DND-41 (cell line): ENCODE results near the gene TST.

Source experiments
- ATAC-seq: fragments of 200-7000 bp; cut with Tn5 transposase; 3 replicates; pipeline ENCODE4 v1.9.1; 2021; ENCODE audit warnings: low read depth; ENCODE audit not compliant: insufficient read depth
- DNase-seq: peaks from one replicate; pipeline ENCODE4 v3.0.0-alpha.2; 2020
- H2AFZ ChIP-seq: 2 replicates; pipeline ENCODE4 v1.6.0; 2012; ENCODE audit warnings: low read depth, low read length
- H3K27ac ChIP-seq: 2 replicates; pipeline ENCODE4 v1.5.1; 2012; ENCODE audit warnings: low read length, inconsistent platforms
- H3K27me3 ChIP-seq: fragments of 200-600 bp; sonication (generic); 2 replicates; pipeline ENCODE4 v1.6.0; 2012; ENCODE audit warnings: low read length, mild to moderate bottlenecking, inconsistent platforms; ENCODE audit not compliant: insufficient read depth, poor library complexity
- H3K36me3 ChIP-seq: 2 replicates; pipeline ENCODE4 v1.5.1; 2012; ENCODE audit warnings: low read length, inconsistent platforms; ENCODE audit not compliant: insufficient read depth
- H3K4me1 ChIP-seq: 2 replicates; pipeline ENCODE4 v1.5.1; 2012; ENCODE audit warnings: mild to moderate bottlenecking, low read length; ENCODE audit not compliant: insufficient read depth
- H3K4me2 ChIP-seq: 2 replicates; pipeline ENCODE4 v1.6.0; 2012; ENCODE audit warnings: mild to moderate bottlenecking, moderate library complexity, low read length, inconsistent platforms; ENCODE audit not compliant: insufficient read depth
- H3K4me3 ChIP-seq, 2 experiments: fragments of 200-600 bp in 1 of 2; shearing (Covaris generic) in 1 of 2; 2 replicates each; pipeline ENCODE4 v1.5.1; 2012 to 2016; ENCODE audit warnings: inconsistent platforms in 2 of 2, low read length in 2 of 2, mild to moderate bottlenecking in 2 of 2, low read depth in 1 of 2, moderate library complexity in 1 of 2
- H3K79me2 ChIP-seq: 2 replicates; pipeline ENCODE4 v1.6.0; 2012; ENCODE audit warnings: low read length, inconsistent platforms; ENCODE audit not compliant: insufficient read depth
- H3K9ac ChIP-seq: 2 replicates; pipeline ENCODE4 v1.6.0; 2012; ENCODE audit warnings: low read depth, mild to moderate bottlenecking, inconsistent platforms, low read length, moderate library complexity
- H3K9me3 ChIP-seq: 2 replicates; pipeline ENCODE4 v1.5.1; 2012; ENCODE audit warnings: low read length, moderate library complexity, mild to moderate bottlenecking, inconsistent platforms; ENCODE audit not compliant: insufficient read depth, severe bottlenecking
- H4K20me1 ChIP-seq: 2 replicates; pipeline ENCODE4 v1.6.0; 2012; ENCODE audit warnings: low read length; ENCODE audit not compliant: insufficient read depth
- EZH2 ChIP-seq: IDR thresholded peaks from 3 replicates; pipeline ENCODE4 v1.6.1; 2012; ENCODE audit warnings: borderline replicate concordance, low read depth, mild to moderate bottlenecking, moderate library complexity, low read length, inconsistent platforms; ENCODE audit not compliant: severe bottlenecking
- TF ChIP-seq, protein P1 (sequence below): IDR thresholded peaks from 2 replicates; pipeline ENCODE4 v1.5.1; 2012; ENCODE audit warnings: borderline replicate concordance, low read length, moderate library complexity, mild to moderate bottlenecking; ENCODE audit not compliant: poor library complexity, severe bottlenecking; ENCODE audit errors: extremely low read depth

Gene TST

DNA sequence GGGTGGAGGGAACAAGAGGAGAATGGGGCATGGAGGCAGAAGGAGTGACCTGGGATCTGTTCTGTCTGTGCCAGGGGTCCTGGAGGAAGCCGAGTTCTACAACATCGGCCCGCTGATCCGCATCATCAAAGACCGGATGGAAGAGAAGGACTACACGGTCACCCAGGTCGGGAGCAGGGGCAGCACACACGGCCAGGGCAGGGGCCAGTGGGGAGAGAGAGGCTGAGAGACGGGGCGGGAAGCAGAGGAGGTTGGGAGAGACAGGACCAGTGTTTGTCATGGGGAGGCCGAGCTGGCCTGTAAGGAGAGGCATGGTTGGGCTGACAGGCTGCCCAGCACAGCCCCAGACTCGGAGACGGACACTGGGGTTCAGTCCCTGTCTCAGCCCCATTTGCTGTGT is 37.0 kb upstream of the TST start:
- H3K4me1 ChIP-seq: peaks cover 24% of the 10 kb centered on the region
- ATAC-seq: no peak

DNA sequence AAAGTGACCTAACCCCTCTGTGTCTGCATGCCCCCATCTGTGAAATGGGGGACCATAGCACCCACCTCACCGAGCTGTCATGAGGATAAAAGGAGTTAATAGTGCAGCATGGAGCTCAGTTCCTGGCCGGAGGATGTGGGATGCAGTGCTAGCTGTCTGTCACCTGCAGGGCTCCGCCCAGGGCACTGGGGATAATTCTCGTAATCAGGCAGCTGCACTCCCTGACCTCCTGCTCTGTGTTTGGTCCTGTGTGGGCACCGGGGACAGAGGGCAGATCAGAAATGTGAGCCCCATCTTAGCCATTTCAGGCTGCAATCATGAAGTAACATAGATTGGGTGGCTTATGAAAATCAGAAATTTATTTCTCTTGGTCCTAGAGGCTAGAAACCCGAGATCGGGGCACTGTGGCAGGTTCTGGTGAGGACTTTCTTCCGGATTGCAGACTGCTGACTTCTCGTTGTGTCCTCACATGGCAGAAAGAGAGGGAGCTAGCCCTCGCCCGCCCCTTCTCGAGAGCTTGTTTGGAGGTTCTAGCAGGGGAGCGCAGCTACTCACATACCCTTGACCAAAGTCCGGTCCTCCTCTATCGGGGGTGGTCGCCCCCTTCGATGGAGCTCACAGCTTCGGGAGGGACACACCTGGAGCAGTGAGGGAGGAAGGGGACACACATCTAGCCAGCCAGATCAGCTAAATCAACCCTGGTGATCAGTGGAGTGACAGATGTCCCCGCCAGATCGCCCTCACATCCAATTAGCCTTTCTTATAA is 35.5 kb upstream of the TST start:
- Histone ChIP-seq H3K4me2 (no peak overlapping the region), H3K79me2 (peaks cover 5% of the 10 kb centered on the region; the same call in 1 of the 2 replicates), H2AFZ (no peak overlapping the region), H3K9ac (no peak overlapping the region), H3K27me3 (no peaks in the 10 kb centered on the region), H3K4me3 (no peak overlapping the region), H4K20me1 (peaks cover 5% of the 10 kb centered on the region), H3K9me3 (no peaks in the 10 kb centered on the region), H3K36me3 (peaks cover 66% of the 10 kb centered on the region), H3K27ac (no peak overlapping the region), H3K4me1 (peaks cover 29% of the 10 kb centered on the region)
- DNase-seq (no peak), ATAC-seq (no peak)
- TF ChIP-seq, protein P1, sequence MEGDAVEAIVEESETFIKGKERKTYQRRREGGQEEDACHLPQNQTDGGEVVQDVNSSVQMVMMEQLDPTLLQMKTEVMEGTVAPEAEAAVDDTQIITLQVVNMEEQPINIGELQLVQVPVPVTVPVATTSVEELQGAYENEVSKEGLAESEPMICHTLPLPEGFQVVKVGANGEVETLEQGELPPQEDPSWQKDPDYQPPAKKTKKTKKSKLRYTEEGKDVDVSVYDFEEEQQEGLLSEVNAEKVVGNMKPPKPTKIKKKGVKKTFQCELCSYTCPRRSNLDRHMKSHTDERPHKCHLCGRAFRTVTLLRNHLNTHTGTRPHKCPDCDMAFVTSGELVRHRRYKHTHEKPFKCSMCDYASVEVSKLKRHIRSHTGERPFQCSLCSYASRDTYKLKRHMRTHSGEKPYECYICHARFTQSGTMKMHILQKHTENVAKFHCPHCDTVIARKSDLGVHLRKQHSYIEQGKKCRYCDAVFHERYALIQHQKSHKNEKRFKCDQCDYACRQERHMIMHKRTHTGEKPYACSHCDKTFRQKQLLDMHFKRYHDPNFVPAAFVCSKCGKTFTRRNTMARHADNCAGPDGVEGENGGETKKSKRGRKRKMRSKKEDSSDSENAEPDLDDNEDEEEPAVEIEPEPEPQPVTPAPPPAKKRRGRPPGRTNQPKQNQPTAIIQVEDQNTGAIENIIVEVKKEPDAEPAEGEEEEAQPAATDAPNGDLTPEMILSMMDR: no peak
- TF ChIP-seq EZH2: no peak

More for the DNA sequence above, 37.0 kb upstream of the TST start:
- Histone ChIP-seq H3K4me3 (no peak overlapping the region), H4K20me1 (peaks cover 5% of the 10 kb centered on the region), H3K9me3 (no peaks in the 10 kb centered on the region), H3K27ac (no peak overlapping the region), H3K4me2 (no peak overlapping the region), H3K79me2 (peaks cover 5% of the 10 kb centered on the region; the same call in 1 of the 2 replicates), H3K27me3 (no peaks in the 10 kb centered on the region), H3K36me3 (peaks cover 71% of the 10 kb centered on the region), H2AFZ (no peak overlapping the region), H3K9ac (no peak overlapping the region)
- TF ChIP-seq, protein P1: no peak
- TF ChIP-seq EZH2: no peak
- DNase-seq: no peak

DNA sequence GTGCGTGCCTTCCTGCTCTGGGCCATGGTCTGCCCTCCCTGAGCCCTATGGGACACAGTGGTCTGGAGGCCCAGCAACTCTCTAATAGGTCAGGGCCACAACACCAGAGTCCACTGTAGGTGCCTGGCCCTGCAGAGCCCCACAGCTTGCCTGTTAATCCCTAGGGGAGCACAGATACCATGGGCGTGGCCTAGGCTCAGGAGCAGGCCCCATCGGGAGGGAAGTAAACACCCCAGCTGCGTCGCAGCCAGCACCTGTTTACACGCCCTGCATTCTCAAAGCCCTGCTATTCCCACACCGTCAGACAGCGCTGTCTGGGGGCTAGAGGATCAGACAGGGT is 34.8 kb upstream of the TST start:
- no peak for DNase-seq
- no peak for TF ChIP-seq EZH2
- TF ChIP-seq, protein P1: no peak
- Histone ChIP-seq H3K9me3 (no peaks in the 10 kb centered on the region), H3K27me3 (no peaks in the 10 kb centered on the region), H3K9ac (no peak overlapping the region), H2AFZ (no peak overlapping the region), H3K4me3 (no peak overlapping the region), H4K20me1 (peaks cover 5% of the 10 kb centered on the region), H3K79me2 (peaks cover 5% of the 10 kb centered on the region; the same call in 1 of the 2 replicates), H3K4me1 (peaks cover 29% of the 10 kb centered on the region), H3K4me2 (no peak overlapping the region; the same call in 1 of the 2 replicates), H3K27ac (no peak overlapping the region), H3K36me3 (peaks cover 59% of the 10 kb centered on the region)
- no peak for ATAC-seq
